ENCODE data around the gene LIMS1. TPM values are rescaled to one million over a fixed set of nuclear protein-coding genes. Genes with fewer than 3 reads are reported as not detected.

LIMS1 gene
- total and polyA plus RNA-seq, 4 experiments from 2014 or later = 126 to 286 (median 186) TPM

Other genes with a start within 250 kb of the LIMS1 start
- under 1 TPM; 0.06 to 0.23 TPM for gene SULT1C2, start 245.6 kb upstream of the LIMS1 start, total RNA-seq
- gene SULT1C2, start 245.6 kb upstream of the LIMS1 start, polyA plus RNA-seq = not detected
- gene SULT1C4, start 156.5 kb upstream of the LIMS1 start, total RNA-seq = not detected
- not detected for gene SULT1C4, start 156.5 kb upstream of the LIMS1 start, polyA plus RNA-seq
- 100 to 1,000 TPM; 209 to 232 TPM for gene GCC2, start 85.3 kb upstream of the LIMS1 start, total RNA-seq
- gene GCC2, start 85.3 kb upstream of the LIMS1 start, polyA plus RNA-seq = 10 to 100 TPM; 13.7 to 96.6 TPM
- gene RANBP2, start 185.0 kb downstream of the LIMS1 start, total RNA-seq = 100 to 1,000 TPM in 1 of 2 experiments, 10 to 100 TPM in 1; 89.8 to 102 TPM
- gene RANBP2, start 185.0 kb downstream of the LIMS1 start, polyA plus RNA-seq = 10 to 100 TPM in 1 of 2 donors, 1 to 10 TPM in 1; 2.8 to 15.4 TPM

Data from CD4-positive, alpha-beta memory T cell (primary cell).